ENCODE results near the gene TSPAN17.
"Not testable (repeated sequence)": the region's sequence is repeated elsewhere in the genome, so short reads cannot be mapped to it uniquely, and the experiment has no call there.

TSPAN17 gene

GRCh38 chr5:176647030-176647842 lies at the start of gene TSPAN17:
Gene TSPAN17 (plus strand): TSS chr5:176647484. CDS start chr5:176647616, 132 bp downstream.
- DNase-seq (ENCODE audit: low spot score) = peak; percentile 100

- not testable (repeated sequence) for DNase-seq (ENCODE audit: low spot score)
These were observed 47.4 kb upstream of the TSPAN17 start for GRCh38 chr5:176599749-176600430.

- DNase-seq (ENCODE audit: low spot score) = no peak
These were observed 45.3 kb upstream of the TSPAN17 start for GRCh38 chr5:176601901-176602482.

- DNase-seq (ENCODE audit: low spot score) = no peak
These were observed 44.2 kb upstream of the TSPAN17 start for GRCh38 chr5:176603091-176603490.

- no peak for DNase-seq (ENCODE audit: low spot score)
These were observed 41.3 kb upstream of the TSPAN17 start for GRCh38 chr5:176606032-176606431.

GRCh38 chr5:176606875-176607274 lies 40.4 kb upstream of the TSPAN17 start:
- DNase-seq (ENCODE audit: low spot score) = no peak

GRCh38 chr5:176608142-176608705 lies 39.1 kb upstream of the TSPAN17 start:
- DNase-seq (ENCODE audit: low spot score) = no peak

- DNase-seq (ENCODE audit: low spot score) = no peak
These were observed 38.2 kb upstream of the TSPAN17 start for GRCh38 chr5:176608937-176609723.

GRCh38 chr5:176609724-176610434 lies 37.4 kb upstream of the TSPAN17 start, which contains the start of gene GPRIN1:
Gene GPRIN1 (minus strand): TSS chr5:176610156. CDS start chr5:176599834, 10,322 bp downstream.
- DNase-seq (ENCODE audit: low spot score) = peak; percentile 98

- no peak for DNase-seq (ENCODE audit: low spot score)
These were observed 36.9 kb upstream of the TSPAN17 start for GRCh38 chr5:176610435-176610773.

- DNase-seq (ENCODE audit: low spot score) = peak; percentile 86
These were observed 35.8 kb upstream of the TSPAN17 start for GRCh38 chr5:176611435-176611834.

- DNase-seq (ENCODE audit: low spot score) = no peak
These were observed 35.3 kb upstream of the TSPAN17 start for GRCh38 chr5:176612008-176612407.

GRCh38 chr5:176612855-176613254 lies 34.4 kb upstream of the TSPAN17 start:
- DNase-seq (ENCODE audit: low spot score) = no peak

- DNase-seq (ENCODE audit: low spot score) = peak; percentile 89
These were observed 32.3 kb upstream of the TSPAN17 start for GRCh38 chr5:176614805-176615478.

GRCh38 chr5:176616511-176616910 lies 30.8 kb upstream of the TSPAN17 start:
- no peak for DNase-seq (ENCODE audit: low spot score)

GRCh38 chr5:176618783-176619182 lies 28.5 kb upstream of the TSPAN17 start:
- DNase-seq (ENCODE audit: low spot score) = no peak

GRCh38 chr5:176619203-176619568 lies 28.1 kb upstream of the TSPAN17 start:
- DNase-seq (ENCODE audit: low spot score) = peak; percentile 93

- DNase-seq (ENCODE audit: low spot score) = no peak
These were observed 27.5 kb upstream of the TSPAN17 start for GRCh38 chr5:176619569-176620332.

- no peak for DNase-seq (ENCODE audit: low spot score)
These were observed 26.8 kb upstream of the TSPAN17 start for GRCh38 chr5:176620333-176620981.

All from AG08396 (cell line).